SK-N-SH (cell line): ENCODE data around the gene TMCO4. TPM values are rescaled to one million over a fixed set of nuclear protein-coding genes. Genes with fewer than 3 reads are reported as not detected.

ENCODE experiments used
- CTCF ChIA-PET: fragments of 300-600, 350-600 bp; formaldehyde crosslinking; extraction: SDS; loops from one replicate; lab custom pipeline; 2021; lab: Yijun Ruan, JAX
- POLR2A ChIA-PET: fragments of 350-600 bp; sonication (Branson Sonifier 250); formaldehyde crosslinking; extraction: SDS; loops from one replicate; lab custom pipeline; 2020; ENCODE audit warnings: antibody characterized with exemption, inconsistent platforms; lab: Yijun Ruan, JAX
- DNase-seq: peaks from one replicate; pipeline ENCODE4 v3.0.0; 2012
- H2AFZ ChIP-seq: fragments of 200-600 bp; sonication (generic); 2 replicates; pipeline ENCODE4 v1.8.1; 2016; ENCODE audit warnings: antibody characterized with exemption, mild to moderate bottlenecking, low read depth
- H3F3A ChIP-seq: fragments of 200-600 bp; sonication (generic); replicated peaks from 2 replicates; pipeline ENCODE3; 2016; ENCODE audit warnings: antibody characterized with exemption, mild to moderate bottlenecking; ENCODE audit not compliant: insufficient read depth
- H3K27ac ChIP-seq, 2 experiments: fragments of 200-500 bp in 1 of 2; fragments of 200-600 bp in 1 of 2; sonication (Bioruptor generic) in 1 of 2; sonication (generic), shearing (Covaris generic) in 1 of 2; 2 replicates each; pipeline versions ENCODE4 v1.5.1 to v1.6.1; 2014 to 2016; ENCODE audit warnings: low read depth in 2 of 2, inconsistent platforms in 1 of 2, low read length in 1 of 2, mild to moderate bottlenecking in 1 of 2, mixed read lengths in 1 of 2
- H3K27me3 ChIP-seq: fragments of 200-600 bp; sonication (generic), shearing (Covaris generic); 2 replicates; pipeline ENCODE4 v1.6.1; 2016; ENCODE audit warnings: mixed run types; ENCODE audit not compliant: insufficient read depth
- H3K36me3 ChIP-seq, 2 experiments: fragments of 200-500 bp in 1 of 2; fragments of 200-600 bp in 1 of 2; sonication (Bioruptor generic) in 1 of 2; sonication (generic) in 1 of 2; replicated peaks in 1 of 2; 2 replicates each; pipeline versions ENCODE3 to v1.5.1; 2014 to 2016; ENCODE audit warnings: low read length in 1 of 2, mild to moderate bottlenecking in 1 of 2; ENCODE audit not compliant: insufficient read depth in 2 of 2, control insufficient read depth in 1 of 2
- H3K4me1 ChIP-seq, 2 experiments: fragments of 200-500 bp in 1 of 2; fragments of 200-600 bp in 1 of 2; sonication (Bioruptor generic) in 1 of 2; sonication (generic), shearing (Covaris generic) in 1 of 2; 2 replicates each; pipeline versions ENCODE4 v1.5.1 to v1.6.1; 2014 to 2016; ENCODE audit warnings: low read depth in 1 of 2, low read length in 1 of 2, mixed run types in 1 of 2; ENCODE audit not compliant: insufficient read depth in 2 of 2, control insufficient read depth in 1 of 2
- H3K4me2 ChIP-seq: fragments of 200-600 bp; sonication (generic), shearing (Covaris generic); 2 replicates; pipeline ENCODE4 v1.6.1; 2017; ENCODE audit warnings: mixed run types
- H3K4me3 ChIP-seq, 2 experiments: fragments of 200-500 bp in 1 of 2; fragments of 200-600 bp in 1 of 2; sonication (Bioruptor generic) in 1 of 2; sonication (generic), shearing (Covaris generic) in 1 of 2; 2 replicates each; pipeline versions ENCODE4 v1.5.1 to v1.8.1; 2014 to 2016; ENCODE audit warnings: low read depth in 2 of 2, inconsistent platforms in 1 of 2, low read length in 1 of 2, mild to moderate bottlenecking in 1 of 2, mixed read lengths in 1 of 2, moderate library complexity in 1 of 2
- H3K79me2 ChIP-seq: fragments of 200-600 bp; sonication (generic); 2 replicates; pipeline ENCODE4 v1.8.1; 2017; ENCODE audit warnings: mild to moderate bottlenecking; ENCODE audit not compliant: insufficient read depth
- H3K9ac ChIP-seq: fragments of 200-600 bp; sonication (generic); 2 replicates; pipeline ENCODE4 v1.6.1; 2017; ENCODE audit warnings: mixed run types
- H3K9me2 ChIP-seq: fragments of 200-600 bp; sonication (generic); 2 replicates; pipeline ENCODE4 v1.6.1; 2017; ENCODE audit warnings: mixed run types
- H3K9me3 ChIP-seq: fragments of 200-600 bp; sonication (generic); 2 replicates; pipeline ENCODE4 v1.6.1; 2017; ENCODE audit warnings: mixed run types, mild to moderate bottlenecking, moderate library complexity
- H4K20me1 ChIP-seq: fragments of 200-600 bp; sonication (generic); 2 replicates; pipeline ENCODE4 v1.6.1; 2017; ENCODE audit warnings: mild to moderate bottlenecking, mixed run types; ENCODE audit not compliant: insufficient read depth
- CHD2 ChIP-seq: fragments of 150-350 bp; IDR thresholded peaks from 2 replicates; pipeline ENCODE4 v1.6.1; 2018; ENCODE audit warnings: low read length; ENCODE audit not compliant: partially characterized antibody
- ELF1 ChIP-seq: IDR thresholded peaks from 2 replicates; pipeline ENCODE4 v1.4.0; 2012
- EZH2phosphoT487 ChIP-seq: fragments of 200-600 bp; sonication (generic); IDR thresholded peaks from 2 replicates; pipeline ENCODE4 v1.6.1; 2017; ENCODE audit warnings: low read depth, mixed run types, mild to moderate bottlenecking, antibody characterized with exemption, moderate library complexity, borderline replicate concordance
- JUND ChIP-seq: IDR thresholded peaks from 2 replicates; pipeline ENCODE4 v1.4.0; 2012
- MAX ChIP-seq: IDR thresholded peaks from 2 replicates; pipeline ENCODE4 v1.4.0; 2012; ENCODE audit warnings: low read depth
- MXI1 ChIP-seq: IDR thresholded peaks from 2 replicates; pipeline ENCODE4 v1.6.1; 2012; ENCODE audit warnings: mild to moderate bottlenecking, low read depth, low read length, improper control_type of control experiment
- NRF1 ChIP-seq: IDR thresholded peaks from 2 replicates; pipeline ENCODE4 v1.6.1; 2012; ENCODE audit warnings: low read depth, mild to moderate bottlenecking, low read length
- RAD21 ChIP-seq: IDR thresholded peaks from 2 replicates; pipeline ENCODE4 v1.6.1; 2012; ENCODE audit warnings: mild to moderate bottlenecking, low read length
- RCOR1 ChIP-seq: fragments of 150-350 bp; IDR thresholded peaks from 2 replicates; pipeline ENCODE4 v1.6.1; 2017; ENCODE audit warnings: antibody characterized with exemption, low read length
- SIN3A ChIP-seq: IDR thresholded peaks from 2 replicates; pipeline ENCODE4 v1.6.1; 2012; ENCODE audit warnings: low read depth, mild to moderate bottlenecking, low read length, moderate library complexity, borderline replicate concordance
- TAF1 ChIP-seq: IDR thresholded peaks from 2 replicates; pipeline ENCODE4 v1.6.1; 2012; ENCODE audit warnings: low read depth, mild to moderate bottlenecking, low read length, moderate library complexity, borderline replicate concordance
- TCF12 ChIP-seq: IDR thresholded peaks from 2 replicates; pipeline ENCODE4 v1.4.0; 2012
- USF2 ChIP-seq: fragments of 150-350 bp; IDR thresholded peaks from 2 replicates; pipeline ENCODE4 v1.6.1; 2017; ENCODE audit warnings: antibody characterized with exemption, low read length, low read depth, borderline replicate concordance
- WGBS: methylation state at CpG from one replicate; pipeline ENCODE4 v1.1.6; 2017; ENCODE audit warnings: low lambda C conversion rate; 5-methylcytosine and 5-hydroxymethylcytosine counted together
- polyA plus RNA-seq, 3 experiments: library from polyadenylated mRNA; depleted of rRNA; stranded (reverse); fragments of >200 nt; gene quantifications; 2 replicates each; pipeline ENCODE4 v1.2.3, GENCODE V29; 2012
- TF ChIP-seq, protein P1 (sequence below): IDR thresholded peaks from 2 replicates; pipeline ENCODE4 v1.6.1; 2012; ENCODE audit warnings: mild to moderate bottlenecking, low read depth, low read length, moderate library complexity
- TF ChIP-seq, protein P2 (sequence below): IDR thresholded peaks from 2 replicates; pipeline ENCODE4 v1.4.0; 2012; ENCODE audit warnings: low read depth, borderline replicate concordance

TMCO4 gene
- polyA plus RNA-seq, 1 of the 3 experiments (the other 2 are of a cell fraction), result 4.2 TPM

DNA sequence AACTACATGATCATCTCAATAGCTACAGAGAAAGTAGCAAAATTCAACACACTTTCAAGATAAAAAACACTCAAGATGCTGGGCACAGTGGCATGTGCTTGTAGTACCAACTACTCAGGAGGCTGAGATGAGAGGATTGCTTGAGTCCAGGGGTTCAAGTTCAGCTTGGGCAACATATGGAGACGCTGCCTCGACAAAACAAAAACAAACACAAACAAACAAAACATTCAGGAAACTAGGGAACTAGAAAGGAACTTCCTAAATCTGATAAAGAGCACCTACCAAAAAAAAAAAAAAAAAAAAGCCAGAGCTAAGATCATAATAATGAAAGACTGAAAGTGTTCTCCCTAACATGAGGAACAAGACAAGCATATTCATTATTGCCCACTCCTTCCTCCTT, 38.1 kb upstream of the TMCO4 start:
- no peak for DNase-seq
- H3K79me2 ChIP-seq, result no peaks in the 10 kb centered on the region
- ChIA-PET CTCF (no interaction called here), POLR2A (no interaction called here)
- no peak overlapping the region for H2AFZ ChIP-seq
- no peak overlapping the region for H3K27ac ChIP-seq
- no peak overlapping the region for H3K9ac ChIP-seq
- H3K4me3 ChIP-seq, result no peak overlapping the region
- H3K4me2 ChIP-seq, result no peak overlapping the region
- H3K9me3 ChIP-seq, result no peaks in the 10 kb centered on the region
- no peaks in the 10 kb centered on the region for H3K36me3 ChIP-seq
- no peaks in the 10 kb centered on the region for H3K4me1 ChIP-seq
- 49% methylated on average over 2 of the region's 2 CpGs for WGBS
- no peaks in the 10 kb centered on the region for H3K27me3 ChIP-seq
- no peaks in the 10 kb centered on the region for H3K9me2 ChIP-seq
- no peaks in the 10 kb centered on the region for H4K20me1 ChIP-seq
- TF ChIP-seq MXI1 (no peak), JUND (no peak), USF2 (no peak), RAD21 (no peak), EZH2phosphoT487 (no peak), SIN3A (no peak), MAX (no peak), TCF12 (no peak), RCOR1 (no peak)
- TF ChIP-seq, protein P1, sequence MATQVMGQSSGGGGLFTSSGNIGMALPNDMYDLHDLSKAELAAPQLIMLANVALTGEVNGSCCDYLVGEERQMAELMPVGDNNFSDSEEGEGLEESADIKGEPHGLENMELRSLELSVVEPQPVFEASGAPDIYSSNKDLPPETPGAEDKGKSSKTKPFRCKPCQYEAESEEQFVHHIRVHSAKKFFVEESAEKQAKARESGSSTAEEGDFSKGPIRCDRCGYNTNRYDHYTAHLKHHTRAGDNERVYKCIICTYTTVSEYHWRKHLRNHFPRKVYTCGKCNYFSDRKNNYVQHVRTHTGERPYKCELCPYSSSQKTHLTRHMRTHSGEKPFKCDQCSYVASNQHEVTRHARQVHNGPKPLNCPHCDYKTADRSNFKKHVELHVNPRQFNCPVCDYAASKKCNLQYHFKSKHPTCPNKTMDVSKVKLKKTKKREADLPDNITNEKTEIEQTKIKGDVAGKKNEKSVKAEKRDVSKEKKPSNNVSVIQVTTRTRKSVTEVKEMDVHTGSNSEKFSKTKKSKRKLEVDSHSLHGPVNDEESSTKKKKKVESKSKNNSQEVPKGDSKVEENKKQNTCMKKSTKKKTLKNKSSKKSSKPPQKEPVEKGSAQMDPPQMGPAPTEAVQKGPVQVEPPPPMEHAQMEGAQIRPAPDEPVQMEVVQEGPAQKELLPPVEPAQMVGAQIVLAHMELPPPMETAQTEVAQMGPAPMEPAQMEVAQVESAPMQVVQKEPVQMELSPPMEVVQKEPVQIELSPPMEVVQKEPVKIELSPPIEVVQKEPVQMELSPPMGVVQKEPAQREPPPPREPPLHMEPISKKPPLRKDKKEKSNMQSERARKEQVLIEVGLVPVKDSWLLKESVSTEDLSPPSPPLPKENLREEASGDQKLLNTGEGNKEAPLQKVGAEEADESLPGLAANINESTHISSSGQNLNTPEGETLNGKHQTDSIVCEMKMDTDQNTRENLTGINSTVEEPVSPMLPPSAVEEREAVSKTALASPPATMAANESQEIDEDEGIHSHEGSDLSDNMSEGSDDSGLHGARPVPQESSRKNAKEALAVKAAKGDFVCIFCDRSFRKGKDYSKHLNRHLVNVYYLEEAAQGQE, result no peak
- H3F3A ChIP-seq, result no peaks in the 10 kb centered on the region

GRCh38 chr1:19835578-19835977, 35.9 kb upstream of the TMCO4 start:
- no peaks in the 10 kb centered on the region for H4K20me1 ChIP-seq
- no peaks in the 10 kb centered on the region for H3K9me3 ChIP-seq
- no peaks in the 10 kb centered on the region for H3K9me2 ChIP-seq
- H2AFZ ChIP-seq, result no peak overlapping the region
- no peak for DNase-seq
- 70% methylated on average over 4 of the region's 4 CpGs for WGBS
- no peaks in the 10 kb centered on the region for H3K27me3 ChIP-seq
- ChIA-PET CTCF (no interaction called here), POLR2A (no interaction called here)
- no peaks in the 10 kb centered on the region for H3K79me2 ChIP-seq
- H3K4me3 ChIP-seq, result no peak overlapping the region
- H3K36me3 ChIP-seq, result no peaks in the 10 kb centered on the region
- TF ChIP-seq CHD2, result no peak
- TF ChIP-seq RAD21, result no peak
- TF ChIP-seq, protein P2, sequence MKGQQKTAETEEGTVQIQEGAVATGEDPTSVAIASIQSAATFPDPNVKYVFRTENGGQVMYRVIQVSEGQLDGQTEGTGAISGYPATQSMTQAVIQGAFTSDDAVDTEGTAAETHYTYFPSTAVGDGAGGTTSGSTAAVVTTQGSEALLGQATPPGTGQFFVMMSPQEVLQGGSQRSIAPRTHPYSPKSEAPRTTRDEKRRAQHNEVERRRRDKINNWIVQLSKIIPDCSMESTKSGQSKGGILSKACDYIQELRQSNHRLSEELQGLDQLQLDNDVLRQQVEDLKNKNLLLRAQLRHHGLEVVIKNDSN, result no peak
- TF ChIP-seq NRF1, result no peak
- no peak for TF ChIP-seq ELF1
- TF ChIP-seq TAF1, result no peak
- no peak overlapping the region for H3K4me2 ChIP-seq
- H3F3A ChIP-seq, result no peaks in the 10 kb centered on the region
- no peaks in the 10 kb centered on the region for H3K4me1 ChIP-seq
- no peak overlapping the region for H3K9ac ChIP-seq
- no peak overlapping the region for H3K27ac ChIP-seq
